ENCODE results near the gene USP22. TPM values are rescaled to one million over a fixed set of nuclear protein-coding genes. Genes with fewer than 3 reads are reported as not detected.

The USP22 gene
- total and polyA plus RNA-seq, 7 donors = 46.4 to 287 (median 150) TPM

- no peaks in the 10 kb centered on the region for H3K36me3 ChIP-seq (ENCODE audit: insufficient read depth in 1 of 2, low read depth in 1 of 2)
- TF ChIP-seq, protein P1, sequence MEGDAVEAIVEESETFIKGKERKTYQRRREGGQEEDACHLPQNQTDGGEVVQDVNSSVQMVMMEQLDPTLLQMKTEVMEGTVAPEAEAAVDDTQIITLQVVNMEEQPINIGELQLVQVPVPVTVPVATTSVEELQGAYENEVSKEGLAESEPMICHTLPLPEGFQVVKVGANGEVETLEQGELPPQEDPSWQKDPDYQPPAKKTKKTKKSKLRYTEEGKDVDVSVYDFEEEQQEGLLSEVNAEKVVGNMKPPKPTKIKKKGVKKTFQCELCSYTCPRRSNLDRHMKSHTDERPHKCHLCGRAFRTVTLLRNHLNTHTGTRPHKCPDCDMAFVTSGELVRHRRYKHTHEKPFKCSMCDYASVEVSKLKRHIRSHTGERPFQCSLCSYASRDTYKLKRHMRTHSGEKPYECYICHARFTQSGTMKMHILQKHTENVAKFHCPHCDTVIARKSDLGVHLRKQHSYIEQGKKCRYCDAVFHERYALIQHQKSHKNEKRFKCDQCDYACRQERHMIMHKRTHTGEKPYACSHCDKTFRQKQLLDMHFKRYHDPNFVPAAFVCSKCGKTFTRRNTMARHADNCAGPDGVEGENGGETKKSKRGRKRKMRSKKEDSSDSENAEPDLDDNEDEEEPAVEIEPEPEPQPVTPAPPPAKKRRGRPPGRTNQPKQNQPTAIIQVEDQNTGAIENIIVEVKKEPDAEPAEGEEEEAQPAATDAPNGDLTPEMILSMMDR (IDR thresholded peaks at IDR 0.05) = no peak
- no peaks in the 10 kb centered on the region for H3K9me3 ChIP-seq
- intact Hi-C loops (cut with DNase I) = loop anchor here in 1 of 2 donors (5.0 kb wide), 1 partner anchor 35 kb away; the partner anchor contains the start of gene USP22
- ATAC-seq = no peak
- no peaks in the 10 kb centered on the region for H3K27me3 ChIP-seq (ENCODE audit: insufficient read depth in 3 of 3, low read length in 2 of 3)
- no peak for DNase-seq
- H3K4me3 ChIP-seq = no peak overlapping the region
- WGBS, 3 donors = 55 to 69% (median 68%) methylated on average over 2 of the region's 2 CpGs
- H3K4me1 ChIP-seq = no peaks in the 10 kb centered on the region
- no peak overlapping the region for H3K27ac ChIP-seq
These were observed 34.5 kb upstream of the USP22 start for GRCh38 chr17:21077281-21077680.

GRCh38 chr17:21076242-21076641 is 33.4 kb upstream of the USP22 start:
- intact Hi-C loops (cut with DNase I) = loop anchor here in 1 of 2 donors (5.0 kb wide), 1 partner anchor 34 kb away; the partner anchor contains the start of gene USP22
- H3K4me3 ChIP-seq = peak overlapping the region; percentile 57
- TF ChIP-seq, protein P1 (IDR thresholded peaks at IDR 0.05) = no peak
- peak overlapping the region; percentile 70 for H3K27ac ChIP-seq
- no peaks in the 10 kb centered on the region for H3K36me3 ChIP-seq (ENCODE audit: insufficient read depth in 1 of 2, low read depth in 1 of 2)
- no peaks in the 10 kb centered on the region for H3K27me3 ChIP-seq (ENCODE audit: insufficient read depth in 3 of 3, low read length in 2 of 3)
- no peak for DNase-seq
- 58 to 72% (median 59%) methylated on average over 3 of the region's 3 CpGs for WGBS, 3 donors
- ATAC-seq = peak; percentile 11 to 53 (median 36)
- no peaks in the 10 kb centered on the region for H3K4me1 ChIP-seq
- H3K9me3 ChIP-seq = no peaks in the 10 kb centered on the region

- no peak for DNase-seq
- peak overlapping the region; percentile 57 for H3K4me3 ChIP-seq
- intact Hi-C loops (cut with DNase I) = loop anchor here in 1 of 2 donors (5.0 kb wide), 1 partner anchor 33 kb away; the partner anchor contains the start of gene USP22
- H3K27me3 ChIP-seq (ENCODE audit: insufficient read depth in 3 of 3, low read length in 2 of 3) = no peaks in the 10 kb centered on the region
- H3K27ac ChIP-seq = peak overlapping the region; percentile 70
- no peaks in the 10 kb centered on the region for H3K36me3 ChIP-seq (ENCODE audit: insufficient read depth in 1 of 2, low read depth in 1 of 2)
- peak; percentile 65 to 85 (median 74) for ATAC-seq
- H3K4me1 ChIP-seq = no peaks in the 10 kb centered on the region
- H3K9me3 ChIP-seq = no peaks in the 10 kb centered on the region
- 48 to 61% (median 49%) methylated on average over 11 of the region's 11 CpGs for WGBS, 3 donors
- TF ChIP-seq, protein P1 (IDR thresholded peaks at IDR 0.05) = no peak
These were observed 32.9 kb upstream of the USP22 start for GRCh38 chr17:21075739-21076085.

DNA sequence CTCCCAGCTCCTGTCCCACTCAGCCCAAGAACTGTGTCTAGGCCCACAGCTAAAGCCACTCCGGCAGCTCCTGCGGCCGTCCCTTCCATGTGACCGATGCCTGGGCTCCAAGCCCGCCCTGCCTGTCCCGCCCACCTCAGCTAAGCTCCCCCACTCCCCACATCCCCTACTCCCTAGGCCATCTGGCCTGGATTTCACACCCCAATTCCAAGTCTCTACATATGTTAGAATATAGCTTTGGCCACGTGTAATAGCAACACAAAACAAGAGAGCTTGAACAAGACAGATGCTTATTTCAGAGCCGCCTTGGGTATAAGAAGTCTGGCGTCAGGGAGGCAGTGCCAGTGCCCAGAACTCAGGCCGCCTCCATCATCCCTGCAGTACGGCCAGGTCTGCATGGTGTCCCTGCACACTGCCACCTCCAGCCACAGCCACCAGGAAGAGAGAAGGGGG is 30.0 kb upstream of the USP22 start:
- Histone ChIP-seq H3K27me3 (ENCODE audit: insufficient read depth in 3 of 3, low read length in 2 of 3) (no peaks in the 10 kb centered on the region), H3K4me1 (no peaks in the 10 kb centered on the region), H3K36me3 (ENCODE audit: insufficient read depth in 1 of 2, low read depth in 1 of 2) (no peaks in the 10 kb centered on the region), H3K27ac (no peak overlapping the region), H3K4me3 (no peak overlapping the region), H3K9me3 (no peaks in the 10 kb centered on the region)
- intact Hi-C loops (cut with DNase I) = no loop called here
- no peak for ATAC-seq
- DNase-seq = no peak
- TF ChIP-seq, protein P1 (IDR thresholded peaks at IDR 0.05) = no peak
- 71 to 78% (median 72%) methylated on average over 11 of the region's 11 CpGs for WGBS, 3 donors

- DNase-seq (no peak), ATAC-seq (no peak)
- Histone ChIP-seq H3K27me3 (ENCODE audit: insufficient read depth in 3 of 3, low read length in 2 of 3) (no peaks in the 10 kb centered on the region), H3K36me3 (ENCODE audit: insufficient read depth in 1 of 2, low read depth in 1 of 2) (no peaks in the 10 kb centered on the region), H3K9me3 (no peaks in the 10 kb centered on the region), H3K27ac (no peak overlapping the region), H3K4me1 (no peaks in the 10 kb centered on the region), H3K4me3 (no peak overlapping the region)
- TF ChIP-seq, protein P1 (IDR thresholded peaks at IDR 0.05) = no peak
- intact Hi-C loops (cut with DNase I) = no loop called here
- 65 to 77% (median 68%) methylated on average over 2 of the region's 2 CpGs for WGBS, 3 donors
These were observed 23.6 kb upstream of the USP22 start for GRCh38 chr17:21066394-21066793.

Measured in psoas muscle (tissue), 8 donors.